Measurements from ENCODE around the gene CTTN. TPM values are rescaled to one million over a fixed set of nuclear protein-coding genes. Genes with fewer than 3 reads are reported as not detected.

The CTTN gene
- total and polyA plus RNA-seq, 10 of the 15 experiments (the other 5 are each of a cell fraction or from before 2014, with no cell fraction given), result 1.1 to 37.8 (median 11.8) TPM

DNA sequence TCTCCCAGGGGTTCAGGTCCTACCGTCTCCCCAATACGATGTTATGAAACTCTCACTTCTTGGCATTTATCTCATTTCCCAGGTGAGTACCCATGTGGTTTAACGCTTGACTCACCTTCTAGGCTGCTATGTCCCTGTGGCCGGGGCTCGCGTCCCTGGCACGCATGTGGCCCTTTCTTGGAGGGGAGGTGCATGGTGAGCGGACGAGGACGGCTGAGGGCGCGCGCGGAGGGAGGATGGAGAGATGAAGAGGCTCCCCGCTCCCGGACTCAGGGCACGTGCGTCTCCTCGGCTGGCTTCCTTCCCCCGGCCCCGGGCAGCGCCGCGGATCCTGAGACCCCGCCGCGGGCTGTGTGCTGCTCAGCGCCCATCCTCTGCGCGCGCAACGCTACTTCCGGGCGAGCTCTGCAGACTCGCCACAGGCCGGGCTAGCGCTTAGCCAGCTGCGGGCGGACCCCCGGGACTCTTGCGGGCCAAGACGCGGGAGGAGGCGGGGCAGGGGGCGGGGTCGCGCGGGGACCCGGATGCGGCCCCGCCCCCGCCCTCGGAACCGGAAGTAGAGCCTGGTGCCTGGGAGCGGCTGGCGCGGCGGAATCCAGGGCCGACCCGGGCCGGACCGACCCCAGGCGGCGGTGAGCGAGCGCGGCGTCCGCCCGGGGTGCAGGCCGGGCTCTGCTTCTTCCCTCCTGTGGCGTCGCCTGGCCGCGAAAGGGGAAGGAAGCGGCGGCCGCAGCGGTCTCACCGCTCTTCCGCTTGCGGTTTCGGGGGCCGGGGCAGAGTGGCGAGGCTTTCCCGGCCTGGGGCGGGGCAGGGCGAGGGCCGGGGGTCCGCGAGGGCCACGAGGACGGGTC, at the start of gene CTTN (continued):
- TF ChIP-seq WRNIP1 (IDR thresholded peaks at IDR 0.05; ENCODE audit: borderline replicate concordance, low read depth, low read length) (no peak), SREBF2 (IDR thresholded peaks at IDR 0.05; ENCODE audit: low read length) (no peak), JUNB (IDR thresholded peaks at IDR 0.05) (no peak), ETV6 (conservative IDR thresholded peaks at IDR 0.05 in 1 of 2, IDR thresholded peaks at IDR 0.05 in 1 of 2; ENCODE audit: borderline replicate concordance in 1 of 2, low read depth in 1 of 2) (peak; percentile 60 to 97; a peak in 2 of 4 replicates), FOS (IDR thresholded peaks at IDR 0.05; ENCODE audit: borderline replicate concordance, extremely low read depth, insufficient read length) (no peak), DPF2 (IDR thresholded peaks at IDR 0.05) (peak; percentile 94), GATAD2B (conservative IDR thresholded peaks at IDR 0.05; ENCODE audit: low read depth) (peak; percentile 91), BHLHE40 (IDR thresholded peaks at IDR 0.05; ENCODE audit: borderline replicate concordance in 1 of 2, low read depth in 2 of 2, low read length in 1 of 2) (peak; percentile 71 to 96; a peak in 3 of 4 replicates), CHD1 (IDR thresholded peaks at IDR 0.05; ENCODE audit: low read depth, low read length) (no peak), PAX5 (IDR thresholded peaks at IDR 0.05; ENCODE audit: borderline replicate concordance, low read depth, low read length) (peak; percentile 68; the same call in 1 of the 2 replicates), CBX3 (IDR thresholded peaks at IDR 0.05; ENCODE audit: borderline replicate concordance, low read depth) (no peak), ZNF622 (IDR thresholded peaks at IDR 0.05) (no peak), EP300 (IDR thresholded peaks at IDR 0.05; ENCODE audit: borderline replicate concordance in 1 of 2, control insufficient read depth in 1 of 2, low read depth in 2 of 2, low read length in 2 of 2) (no peak; a peak in 1 of 4 replicates), ZSCAN29 (IDR thresholded peaks at IDR 0.05) (0 out of 2 replicates have a peak, but pooled peaks have one; percentile 38), NFYA (IDR thresholded peaks at IDR 0.05; ENCODE audit: borderline replicate concordance, low read depth, low read length) (no peak), CREM (IDR thresholded peaks at IDR 0.05; ENCODE audit: low read depth) (0 out of 2 replicates have a peak, but pooled peaks have one; percentile 7), BACH1 (IDR thresholded peaks at IDR 0.05; ENCODE audit: borderline replicate concordance) (peak; percentile 59; the same call in 1 of the 2 replicates)
- TF ChIP-seq, protein P1, sequence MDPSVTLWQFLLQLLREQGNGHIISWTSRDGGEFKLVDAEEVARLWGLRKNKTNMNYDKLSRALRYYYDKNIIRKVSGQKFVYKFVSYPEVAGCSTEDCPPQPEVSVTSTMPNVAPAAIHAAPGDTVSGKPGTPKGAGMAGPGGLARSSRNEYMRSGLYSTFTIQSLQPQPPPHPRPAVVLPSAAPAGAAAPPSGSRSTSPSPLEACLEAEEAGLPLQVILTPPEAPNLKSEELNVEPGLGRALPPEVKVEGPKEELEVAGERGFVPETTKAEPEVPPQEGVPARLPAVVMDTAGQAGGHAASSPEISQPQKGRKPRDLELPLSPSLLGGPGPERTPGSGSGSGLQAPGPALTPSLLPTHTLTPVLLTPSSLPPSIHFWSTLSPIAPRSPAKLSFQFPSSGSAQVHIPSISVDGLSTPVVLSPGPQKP (IDR thresholded peaks at IDR 0.05; ENCODE audit: low read depth, low read length), result peak; percentile 76
- TF ChIP-seq, protein P2, sequence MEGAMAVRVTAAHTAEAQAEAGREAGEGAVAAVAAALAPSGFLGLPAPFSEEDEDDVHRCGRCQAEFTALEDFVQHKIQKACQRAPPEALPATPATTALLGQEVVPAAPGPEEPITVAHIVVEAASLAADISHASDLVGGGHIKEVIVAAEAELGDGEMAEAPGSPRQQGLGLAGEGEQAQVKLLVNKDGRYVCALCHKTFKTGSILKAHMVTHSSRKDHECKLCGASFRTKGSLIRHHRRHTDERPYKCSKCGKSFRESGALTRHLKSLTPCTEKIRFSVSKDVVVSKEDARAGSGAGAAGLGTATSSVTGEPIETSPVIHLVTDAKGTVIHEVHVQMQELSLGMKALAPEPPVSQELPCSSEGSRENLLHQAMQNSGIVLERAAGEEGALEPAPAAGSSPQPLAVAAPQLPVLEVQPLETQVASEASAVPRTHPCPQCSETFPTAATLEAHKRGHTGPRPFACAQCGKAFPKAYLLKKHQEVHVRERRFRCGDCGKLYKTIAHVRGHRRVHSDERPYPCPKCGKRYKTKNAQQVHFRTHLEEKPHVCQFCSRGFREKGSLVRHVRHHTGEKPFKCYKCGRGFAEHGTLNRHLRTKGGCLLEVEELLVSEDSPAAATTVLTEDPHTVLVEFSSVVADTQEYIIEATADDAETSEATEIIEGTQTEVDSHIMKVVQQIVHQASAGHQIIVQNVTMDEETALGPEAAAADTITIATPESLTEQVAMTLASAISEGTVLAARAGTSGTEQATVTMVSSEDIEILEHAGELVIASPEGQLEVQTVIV (IDR thresholded peaks at IDR 0.05; ENCODE audit: borderline replicate concordance, partially characterized antibody), result no peak
- TF ChIP-seq, protein P3, sequence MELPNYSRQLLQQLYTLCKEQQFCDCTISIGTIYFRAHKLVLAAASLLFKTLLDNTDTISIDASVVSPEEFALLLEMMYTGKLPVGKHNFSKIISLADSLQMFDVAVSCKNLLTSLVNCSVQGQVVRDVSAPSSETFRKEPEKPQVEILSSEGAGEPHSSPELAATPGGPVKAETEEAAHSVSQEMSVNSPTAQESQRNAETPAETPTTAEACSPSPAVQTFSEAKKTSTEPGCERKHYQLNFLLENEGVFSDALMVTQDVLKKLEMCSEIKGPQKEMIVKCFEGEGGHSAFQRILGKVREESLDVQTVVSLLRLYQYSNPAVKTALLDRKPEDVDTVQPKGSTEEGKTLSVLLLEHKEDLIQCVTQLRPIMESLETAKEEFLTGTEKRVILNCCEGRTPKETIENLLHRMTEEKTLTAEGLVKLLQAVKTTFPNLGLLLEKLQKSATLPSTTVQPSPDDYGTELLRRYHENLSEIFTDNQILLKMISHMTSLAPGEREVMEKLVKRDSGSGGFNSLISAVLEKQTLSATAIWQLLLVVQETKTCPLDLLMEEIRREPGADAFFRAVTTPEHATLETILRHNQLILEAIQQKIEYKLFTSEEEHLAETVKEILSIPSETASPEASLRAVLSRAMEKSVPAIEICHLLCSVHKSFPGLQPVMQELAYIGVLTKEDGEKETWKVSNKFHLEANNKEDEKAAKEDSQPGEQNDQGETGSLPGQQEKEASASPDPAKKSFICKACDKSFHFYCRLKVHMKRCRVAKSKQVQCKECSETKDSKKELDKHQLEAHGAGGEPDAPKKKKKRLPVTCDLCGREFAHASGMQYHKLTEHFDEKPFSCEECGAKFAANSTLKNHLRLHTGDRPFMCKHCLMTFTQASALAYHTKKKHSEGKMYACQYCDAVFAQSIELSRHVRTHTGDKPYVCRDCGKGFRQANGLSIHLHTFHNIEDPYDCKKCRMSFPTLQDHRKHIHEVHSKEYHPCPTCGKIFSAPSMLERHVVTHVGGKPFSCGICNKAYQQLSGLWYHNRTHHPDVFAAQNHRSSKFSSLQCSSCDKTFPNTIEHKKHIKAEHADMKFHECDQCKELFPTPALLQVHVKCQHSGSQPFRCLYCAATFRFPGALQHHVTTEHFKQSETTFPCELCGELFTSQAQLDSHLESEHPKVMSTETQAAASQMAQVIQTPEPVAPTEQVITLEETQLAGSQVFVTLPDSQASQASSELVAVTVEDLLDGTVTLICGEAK (IDR thresholded peaks at IDR 0.05; ENCODE audit: borderline replicate concordance), result no peak
